GM12878 (cell line): ENCODE results near the gene SLC24A3. TPM values are rescaled to one million over a fixed set of nuclear protein-coding genes. Genes with fewer than 3 reads are reported as not detected.

Source experiments
- ATAC-seq: fragments of 200-7000 bp; cut with Tn5 transposase; 3 replicates; pipeline ENCODE4 v1.9.1; 2020; ENCODE audit warnings: mild to moderate bottlenecking, moderate library complexity
- BruUV-seq: library from RNA; stranded (reverse); fragments of 400-500 nt; replicated peaks from 2 replicates; lab custom pipeline; 2021; lab: Mats Ljungman, UMichigan
- CTCF ChIA-PET: fragments of 300-600 bp; sonication (Branson Sonifier 250); formaldehyde crosslinking; extraction: SDS; loops from one replicate; lab custom pipeline; 2021; ENCODE audit warnings: inconsistent platforms; lab: Yijun Ruan, JAX
- POLR2A ChIA-PET: fragments of 350-600 bp; formaldehyde crosslinking; extraction: SDS; loops from one replicate; lab custom pipeline; 2021; ENCODE audit warnings: inconsistent platforms; lab: Charles Lee
- RAD21 ChIA-PET: fragments of 300-600 bp; sonication (Branson Sonifier 250); formaldehyde crosslinking; loops from one replicate; lab custom pipeline; 2023; ENCODE audit warnings: antibody characterized with exemption; ENCODE audit not compliant: unreplicated experiment; lab: Charles Lee
- SMC1A ChIA-PET: fragments of 300-600 bp; sonication (Branson Sonifier 250); formaldehyde crosslinking; loops from one replicate; lab custom pipeline; 2023; ENCODE audit not compliant: unreplicated experiment, uncharacterized antibody; lab: Charles Lee
- DNase-seq: peaks from one replicate; pipeline ENCODE4 v3.0.0-alpha.2; 2011; ENCODE audit warnings: low read depth, low spot score
- FAIRE-seq: peaks from 3 replicates; lab custom pipeline; 2011; peaks lifted over from hg19 to GRCh38; lab: Jason Lieb, UNC
- H2AFZ ChIP-seq: 2 replicates; pipeline ENCODE4 v1.6.0; 2011; ENCODE audit warnings: low read depth, low read length, control low read depth; ENCODE audit not compliant: control insufficient read depth
- H3K27ac ChIP-seq: 2 replicates; pipeline ENCODE4 v1.5.1; 2011; ENCODE audit warnings: control low read depth; ENCODE audit not compliant: control insufficient read depth, insufficient read depth
- H3K27me3 ChIP-seq, 2 experiments: replicated peaks in 1 of 2; 2 replicates each; pipeline versions ENCODE4 v1.6.0 to v1.6.1; 2011; ENCODE audit warnings: low read length in 1 of 2; ENCODE audit not compliant: control insufficient read depth in 2 of 2, insufficient read depth in 2 of 2
- H3K36me3 ChIP-seq, 2 experiments: 2 replicates each; pipeline ENCODE4 v1.5.1; 2011; ENCODE audit warnings: low read length in 1 of 2; ENCODE audit not compliant: control insufficient read depth in 2 of 2, insufficient read depth in 2 of 2
- H3K4me1 ChIP-seq: 2 replicates; pipeline ENCODE4 v1.6.1; 2011; ENCODE audit warnings: mild to moderate bottlenecking, low read length, moderate library complexity, mixed read lengths; ENCODE audit not compliant: control insufficient read depth, insufficient read depth
- H3K4me2 ChIP-seq: 2 replicates; pipeline ENCODE4 v1.6.0; 2011; ENCODE audit warnings: control low read depth; ENCODE audit not compliant: control insufficient read depth, insufficient read depth
- H3K4me3 ChIP-seq: fragments of 200-600 bp; sonication (generic); 2 replicates; pipeline ENCODE4 v1.5.1; 2016
- H3K79me2 ChIP-seq: 2 replicates; pipeline ENCODE4 v1.6.0; 2011; ENCODE audit warnings: low read length; ENCODE audit not compliant: control insufficient read depth, insufficient read depth
- H3K9ac ChIP-seq: 2 replicates; pipeline ENCODE4 v1.8.0; 2011; ENCODE audit warnings: low read length, control low read depth, mixed read lengths; ENCODE audit not compliant: control insufficient read depth, insufficient read depth
- H3K9me3 ChIP-seq: replicated peaks from 3 replicates; pipeline ENCODE4 v1.5.1; 2011; ENCODE audit warnings: mild to moderate bottlenecking, low read length; ENCODE audit not compliant: control insufficient read depth, insufficient read depth
- H4K20me1 ChIP-seq: 2 replicates; pipeline ENCODE4 v1.6.0; 2011; ENCODE audit not compliant: control insufficient read depth, insufficient read depth
- HDGF ChIP-seq: fragments of 450-650 bp; IDR thresholded peaks from 2 replicates; pipeline ENCODE4 v1.6.1; 2016; ENCODE audit warnings: antibody characterized with exemption
- MEF2B ChIP-seq: fragments of 450-650 bp; IDR thresholded peaks from 2 replicates; pipeline ENCODE4 v1.6.1; 2018; ENCODE audit warnings: mild to moderate bottlenecking, moderate library complexity; ENCODE audit not compliant: partially characterized antibody, poor library complexity, severe bottlenecking
- MTA2 ChIP-seq: fragments of 450-650 bp; IDR thresholded peaks from 2 replicates; pipeline ENCODE4 v1.6.1; 2016; ENCODE audit warnings: low read depth, mild to moderate bottlenecking, moderate library complexity
- PBX3 ChIP-seq: IDR thresholded peaks from 2 replicates; pipeline ENCODE4 v1.6.1; 2011; ENCODE audit warnings: mild to moderate bottlenecking, low read depth, low read length, moderate library complexity; ENCODE audit not compliant: insufficient replicate concordance
- POLR2AphosphoS2 ChIP-seq: IDR thresholded peaks from 2 replicates; pipeline ENCODE4 v1.6.1; 2011; ENCODE audit warnings: low read depth, mild to moderate bottlenecking, low read length, improper control_type of control experiment, moderate library complexity
- SUPT20H ChIP-seq: IDR thresholded peaks from 2 replicates; pipeline ENCODE4 v1.6.1; 2011; ENCODE audit warnings: low read depth, mild to moderate bottlenecking, low read length, moderate library complexity, borderline replicate concordance; ENCODE audit not compliant: control insufficient read depth
- WGBS: methylation state at CpG from one replicate; pipeline ENCODE4 v1.1.6; 2016; ENCODE audit warnings: low lambda C conversion rate; ENCODE audit not compliant: insufficient replicate concordance, insufficient coverage; ENCODE audit errors: missing lambda C conversion rate; 5-methylcytosine and 5-hydroxymethylcytosine counted together
- in situ Hi-C: fragments of 300-500 bp; cut with MboI; formaldehyde crosslinking; loops from 9 replicates; pipeline ENCODE4 v1.14.3; 2018; ENCODE audit warnings: mixed read lengths
- intact Hi-C: fragments of 100-400 bp; cut with micrococcal nuclease; formaldehyde crosslinking; loops from one replicate; pipeline ENCODE4 v1.14.2; 2022; ENCODE audit not compliant: unreplicated experiment
- polyA plus RNA-seq, 11 experiments: library from polyadenylated mRNA; depleted of rRNA in 4 of 11; unstranded in 6 of 11; stranded (reverse) in 5 of 11; fragments of >200 nt; fragmentation: Nextera tagmentation in 4 of 11; fragmentation: Illumina TruSeq in 1 of 11; extraction: Ambion mirVana in 4 of 11; extraction: Trizol in 1 of 11; gene quantifications; 1 replicate in 1 of 11; 2 replicates in 10 of 11; pipeline versions ENCODE4 v1.2.1 to v1.2.3, GENCODE V29; 2011 to 2016; ENCODE audit warnings: inconsistent platforms in 2 of 11, missing spikeins in 2 of 11, low read depth in 1 of 11
- total RNA-seq, 4 experiments: library from RNA; depleted of rRNA in 3 of 4; stranded (reverse); fragments of >200 nt in 3 of 4; fragmentation: Illumina TruSeq in 1 of 4; extraction: Trizol in 1 of 4; gene quantifications; 2 replicates each; pipeline versions ENCODE4 v1.2.1 to v1.2.3, GENCODE V29; 2013 to 2021
- TF ChIP-seq, protein P1 (sequence below): IDR thresholded peaks from 2 replicates; pipeline ENCODE4 v1.6.1; 2012; ENCODE audit warnings: improper control_type of control experiment, low read depth, low read length; ENCODE audit not compliant: insufficient replicate concordance
- TF ChIP-seq, protein P2 (sequence below): IDR thresholded peaks from 2 replicates; pipeline ENCODE4 v1.6.1; 2012; ENCODE audit warnings: low read depth, low read length, improper control_type of control experiment
- TF ChIP-seq, protein P3 (sequence below): IDR thresholded peaks from 2 replicates; pipeline ENCODE4 v1.6.1; 2011; ENCODE audit warnings: low read depth, low read length, improper control_type of control experiment, borderline replicate concordance

The SLC24A3 gene
- total and polyA plus RNA-seq, 10 of the 15 experiments (the other 5 are each of a cell fraction or from before 2014, with no cell fraction given), result 0.04 TPM; not detected in 9

DNA sequence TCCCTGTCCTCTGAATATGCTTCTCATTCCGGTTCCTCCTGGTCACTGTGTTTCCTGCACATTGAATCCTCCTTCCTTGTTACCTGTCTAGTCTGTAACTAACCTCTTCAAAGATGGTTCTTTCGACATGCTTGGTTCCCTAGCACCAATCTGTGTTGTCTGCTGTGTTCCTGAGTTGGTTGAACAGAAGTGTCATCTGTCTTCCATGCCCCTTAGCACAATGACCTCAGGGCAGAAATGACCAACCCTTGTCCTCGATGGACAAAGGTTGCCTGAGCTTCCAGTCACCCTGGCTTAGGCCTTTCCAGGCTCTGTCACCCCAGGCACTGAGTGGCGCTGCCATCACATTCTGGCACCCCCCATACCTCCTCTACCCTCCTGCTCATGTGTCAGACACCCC is 278.8 kb downstream of the SLC24A3 start (continued):
- TF ChIP-seq, protein P1, sequence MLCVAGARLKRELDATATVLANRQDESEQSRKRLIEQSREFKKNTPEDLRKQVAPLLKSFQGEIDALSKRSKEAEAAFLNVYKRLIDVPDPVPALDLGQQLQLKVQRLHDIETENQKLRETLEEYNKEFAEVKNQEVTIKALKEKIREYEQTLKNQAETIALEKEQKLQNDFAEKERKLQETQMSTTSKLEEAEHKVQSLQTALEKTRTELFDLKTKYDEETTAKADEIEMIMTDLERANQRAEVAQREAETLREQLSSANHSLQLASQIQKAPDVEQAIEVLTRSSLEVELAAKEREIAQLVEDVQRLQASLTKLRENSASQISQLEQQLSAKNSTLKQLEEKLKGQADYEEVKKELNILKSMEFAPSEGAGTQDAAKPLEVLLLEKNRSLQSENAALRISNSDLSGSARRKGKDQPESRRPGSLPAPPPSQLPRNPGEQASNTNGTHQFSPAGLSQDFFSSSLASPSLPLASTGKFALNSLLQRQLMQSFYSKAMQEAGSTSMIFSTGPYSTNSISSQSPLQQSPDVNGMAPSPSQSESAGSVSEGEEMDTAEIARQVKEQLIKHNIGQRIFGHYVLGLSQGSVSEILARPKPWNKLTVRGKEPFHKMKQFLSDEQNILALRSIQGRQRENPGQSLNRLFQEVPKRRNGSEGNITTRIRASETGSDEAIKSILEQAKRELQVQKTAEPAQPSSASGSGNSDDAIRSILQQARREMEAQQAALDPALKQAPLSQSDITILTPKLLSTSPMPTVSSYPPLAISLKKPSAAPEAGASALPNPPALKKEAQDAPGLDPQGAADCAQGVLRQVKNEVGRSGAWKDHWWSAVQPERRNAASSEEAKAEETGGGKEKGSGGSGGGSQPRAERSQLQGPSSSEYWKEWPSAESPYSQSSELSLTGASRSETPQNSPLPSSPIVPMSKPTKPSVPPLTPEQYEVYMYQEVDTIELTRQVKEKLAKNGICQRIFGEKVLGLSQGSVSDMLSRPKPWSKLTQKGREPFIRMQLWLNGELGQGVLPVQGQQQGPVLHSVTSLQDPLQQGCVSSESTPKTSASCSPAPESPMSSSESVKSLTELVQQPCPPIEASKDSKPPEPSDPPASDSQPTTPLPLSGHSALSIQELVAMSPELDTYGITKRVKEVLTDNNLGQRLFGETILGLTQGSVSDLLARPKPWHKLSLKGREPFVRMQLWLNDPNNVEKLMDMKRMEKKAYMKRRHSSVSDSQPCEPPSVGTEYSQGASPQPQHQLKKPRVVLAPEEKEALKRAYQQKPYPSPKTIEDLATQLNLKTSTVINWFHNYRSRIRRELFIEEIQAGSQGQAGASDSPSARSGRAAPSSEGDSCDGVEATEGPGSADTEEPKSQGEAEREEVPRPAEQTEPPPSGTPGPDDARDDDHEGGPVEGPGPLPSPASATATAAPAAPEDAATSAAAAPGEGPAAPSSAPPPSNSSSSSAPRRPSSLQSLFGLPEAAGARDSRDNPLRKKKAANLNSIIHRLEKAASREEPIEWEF, result no peak
- TF ChIP-seq MTA2, result no peak

- no peaks in the 10 kb centered on the region for H4K20me1 ChIP-seq
- RAD21 ChIA-PET, result no interaction called here
- H3K4me3 ChIP-seq, result no peak overlapping the region
- CTCF ChIA-PET, result no interaction called here
- no peaks in the 10 kb centered on the region for H3K79me2 ChIP-seq
- TF ChIP-seq PBX3 (no peak), MEF2B (no peak), SUPT20H (no peak), POLR2AphosphoS2 (no peak), HDGF (no peak)
- TF ChIP-seq, protein P2, sequence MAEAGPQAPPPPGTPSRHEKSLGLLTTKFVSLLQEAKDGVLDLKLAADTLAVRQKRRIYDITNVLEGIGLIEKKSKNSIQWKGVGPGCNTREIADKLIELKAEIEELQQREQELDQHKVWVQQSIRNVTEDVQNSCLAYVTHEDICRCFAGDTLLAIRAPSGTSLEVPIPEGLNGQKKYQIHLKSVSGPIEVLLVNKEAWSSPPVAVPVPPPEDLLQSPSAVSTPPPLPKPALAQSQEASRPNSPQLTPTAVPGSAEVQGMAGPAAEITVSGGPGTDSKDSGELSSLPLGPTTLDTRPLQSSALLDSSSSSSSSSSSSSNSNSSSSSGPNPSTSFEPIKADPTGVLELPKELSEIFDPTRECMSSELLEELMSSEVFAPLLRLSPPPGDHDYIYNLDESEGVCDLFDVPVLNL, result no peak
- TF ChIP-seq, protein P3, sequence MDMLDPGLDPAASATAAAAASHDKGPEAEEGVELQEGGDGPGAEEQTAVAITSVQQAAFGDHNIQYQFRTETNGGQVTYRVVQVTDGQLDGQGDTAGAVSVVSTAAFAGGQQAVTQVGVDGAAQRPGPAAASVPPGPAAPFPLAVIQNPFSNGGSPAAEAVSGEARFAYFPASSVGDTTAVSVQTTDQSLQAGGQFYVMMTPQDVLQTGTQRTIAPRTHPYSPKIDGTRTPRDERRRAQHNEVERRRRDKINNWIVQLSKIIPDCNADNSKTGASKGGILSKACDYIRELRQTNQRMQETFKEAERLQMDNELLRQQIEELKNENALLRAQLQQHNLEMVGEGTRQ, result no peak
- no peak overlapping the region for H2AFZ ChIP-seq
- H3K27ac ChIP-seq, result no peak overlapping the region
- ATAC-seq, result no peak
- peaks cover 0 to 6% of the 10 kb centered on the region in 2 experiments; a peak in 3 of 4 replicates for H3K27me3 ChIP-seq
- POLR2A ChIA-PET, result no interaction called here
- SMC1A ChIA-PET, result no interaction called here
- FAIRE-seq, result no peak
- in situ Hi-C loops, result no loop called here
- H3K9me3 ChIP-seq, result no peaks in the 10 kb centered on the region
- H3K4me1 ChIP-seq, result no peaks in the 10 kb centered on the region
- intact Hi-C loops, result no loop called here
- BruUV-seq, result no TSS peak
- no peak overlapping the region for H3K4me2 ChIP-seq
- no peak for DNase-seq
- 42% methylated on average over 3 of the region's 3 CpGs for WGBS
- no peak overlapping the region for H3K9ac ChIP-seq
- no peaks in the 10 kb centered on the region for H3K36me3 ChIP-seq
Measured at GRCh38 chr20:19492116-19492515, 279.7 kb downstream of the SLC24A3 start.
